SK-N-SH (cell line): ENCODE data around the gene COPS4. TPM values are rescaled to one million over a fixed set of nuclear protein-coding genes. Genes with fewer than 3 reads are reported as not detected.

Experiments
- CTCF ChIA-PET: fragments of 300-600, 350-600 bp; formaldehyde crosslinking; extraction: SDS; loops from one replicate; lab custom pipeline; 2021; lab: Yijun Ruan, JAX
- POLR2A ChIA-PET: fragments of 350-600 bp; sonication (Branson Sonifier 250); formaldehyde crosslinking; extraction: SDS; loops from one replicate; lab custom pipeline; 2020; ENCODE audit warnings: antibody characterized with exemption, inconsistent platforms; lab: Yijun Ruan, JAX
- DNase-seq: peaks from one replicate; pipeline ENCODE4 v3.0.0; 2012
- H2AFZ ChIP-seq: fragments of 200-600 bp; sonication (generic); 2 replicates; pipeline ENCODE4 v1.8.1; 2016; ENCODE audit warnings: antibody characterized with exemption, mild to moderate bottlenecking, low read depth
- H3F3A ChIP-seq: fragments of 200-600 bp; sonication (generic); replicated peaks from 2 replicates; pipeline ENCODE3; 2016; ENCODE audit warnings: antibody characterized with exemption, mild to moderate bottlenecking; ENCODE audit not compliant: insufficient read depth
- H3K27ac ChIP-seq, 2 experiments: fragments of 200-500 bp in 1 of 2; fragments of 200-600 bp in 1 of 2; sonication (Bioruptor generic) in 1 of 2; sonication (generic), shearing (Covaris generic) in 1 of 2; 2 replicates each; pipeline versions ENCODE4 v1.5.1 to v1.6.1; 2014 to 2016; ENCODE audit warnings: low read depth in 2 of 2, inconsistent platforms in 1 of 2, low read length in 1 of 2, mild to moderate bottlenecking in 1 of 2, mixed read lengths in 1 of 2
- H3K27me3 ChIP-seq: fragments of 200-600 bp; sonication (generic), shearing (Covaris generic); 2 replicates; pipeline ENCODE4 v1.6.1; 2016; ENCODE audit warnings: mixed run types; ENCODE audit not compliant: insufficient read depth
- H3K36me3 ChIP-seq, 2 experiments: fragments of 200-500 bp in 1 of 2; fragments of 200-600 bp in 1 of 2; sonication (Bioruptor generic) in 1 of 2; sonication (generic) in 1 of 2; replicated peaks in 1 of 2; 2 replicates each; pipeline versions ENCODE3 to v1.5.1; 2014 to 2016; ENCODE audit warnings: low read length in 1 of 2, mild to moderate bottlenecking in 1 of 2; ENCODE audit not compliant: insufficient read depth in 2 of 2, control insufficient read depth in 1 of 2
- H3K4me1 ChIP-seq, 2 experiments: fragments of 200-500 bp in 1 of 2; fragments of 200-600 bp in 1 of 2; sonication (Bioruptor generic) in 1 of 2; sonication (generic), shearing (Covaris generic) in 1 of 2; 2 replicates each; pipeline versions ENCODE4 v1.5.1 to v1.6.1; 2014 to 2016; ENCODE audit warnings: low read depth in 1 of 2, low read length in 1 of 2, mixed run types in 1 of 2; ENCODE audit not compliant: insufficient read depth in 2 of 2, control insufficient read depth in 1 of 2
- H3K4me2 ChIP-seq: fragments of 200-600 bp; sonication (generic), shearing (Covaris generic); 2 replicates; pipeline ENCODE4 v1.6.1; 2017; ENCODE audit warnings: mixed run types
- H3K4me3 ChIP-seq, 2 experiments: fragments of 200-500 bp in 1 of 2; fragments of 200-600 bp in 1 of 2; sonication (Bioruptor generic) in 1 of 2; sonication (generic), shearing (Covaris generic) in 1 of 2; 2 replicates each; pipeline versions ENCODE4 v1.5.1 to v1.8.1; 2014 to 2016; ENCODE audit warnings: low read depth in 2 of 2, inconsistent platforms in 1 of 2, low read length in 1 of 2, mild to moderate bottlenecking in 1 of 2, mixed read lengths in 1 of 2, moderate library complexity in 1 of 2
- H3K79me2 ChIP-seq: fragments of 200-600 bp; sonication (generic); 2 replicates; pipeline ENCODE4 v1.8.1; 2017; ENCODE audit warnings: mild to moderate bottlenecking; ENCODE audit not compliant: insufficient read depth
- H3K9ac ChIP-seq: fragments of 200-600 bp; sonication (generic); 2 replicates; pipeline ENCODE4 v1.6.1; 2017; ENCODE audit warnings: mixed run types
- H3K9me2 ChIP-seq: fragments of 200-600 bp; sonication (generic); 2 replicates; pipeline ENCODE4 v1.6.1; 2017; ENCODE audit warnings: mixed run types
- H3K9me3 ChIP-seq: fragments of 200-600 bp; sonication (generic); 2 replicates; pipeline ENCODE4 v1.6.1; 2017; ENCODE audit warnings: mixed run types, mild to moderate bottlenecking, moderate library complexity
- H4K20me1 ChIP-seq: fragments of 200-600 bp; sonication (generic); 2 replicates; pipeline ENCODE4 v1.6.1; 2017; ENCODE audit warnings: mild to moderate bottlenecking, mixed run types; ENCODE audit not compliant: insufficient read depth
- CHD2 ChIP-seq: fragments of 150-350 bp; IDR thresholded peaks from 2 replicates; pipeline ENCODE4 v1.6.1; 2018; ENCODE audit warnings: low read length; ENCODE audit not compliant: partially characterized antibody
- ELF1 ChIP-seq: IDR thresholded peaks from 2 replicates; pipeline ENCODE4 v1.4.0; 2012
- EP300 ChIP-seq, 2 experiments: IDR thresholded peaks; 2 replicates each; pipeline versions ENCODE4 v1.4.0 to v1.6.1; 2012; ENCODE audit warnings: borderline replicate concordance in 1 of 2, low read depth in 1 of 2, low read length in 1 of 2
- FOXM1 ChIP-seq: IDR thresholded peaks from 2 replicates; pipeline ENCODE4 v1.4.0; 2012; ENCODE audit warnings: low read depth, mild to moderate bottlenecking
- NFIC ChIP-seq: IDR thresholded peaks from 2 replicates; pipeline ENCODE4 v1.4.0; 2012; ENCODE audit warnings: borderline replicate concordance
- POLR2AphosphoS5 ChIP-seq: IDR thresholded peaks from 2 replicates; pipeline ENCODE4 v1.6.1; 2012; ENCODE audit warnings: low read depth, low read length
- RAD21 ChIP-seq: IDR thresholded peaks from 2 replicates; pipeline ENCODE4 v1.6.1; 2012; ENCODE audit warnings: mild to moderate bottlenecking, low read length
- RCOR1 ChIP-seq: fragments of 150-350 bp; IDR thresholded peaks from 2 replicates; pipeline ENCODE4 v1.6.1; 2017; ENCODE audit warnings: antibody characterized with exemption, low read length
- RFX5 ChIP-seq: IDR thresholded peaks from 2 replicates; pipeline ENCODE4 v1.6.1; 2012; ENCODE audit warnings: mild to moderate bottlenecking, improper control_type of control experiment, low read length
- RXRA ChIP-seq: IDR thresholded peaks from 2 replicates; pipeline ENCODE4 v1.4.0; 2012; ENCODE audit warnings: low read depth, mild to moderate bottlenecking, borderline replicate concordance
- SIN3A ChIP-seq: IDR thresholded peaks from 2 replicates; pipeline ENCODE4 v1.6.1; 2012; ENCODE audit warnings: low read depth, mild to moderate bottlenecking, low read length, moderate library complexity, borderline replicate concordance
- TAF1 ChIP-seq: IDR thresholded peaks from 2 replicates; pipeline ENCODE4 v1.6.1; 2012; ENCODE audit warnings: low read depth, mild to moderate bottlenecking, low read length, moderate library complexity, borderline replicate concordance
- TCF12 ChIP-seq: IDR thresholded peaks from 2 replicates; pipeline ENCODE4 v1.4.0; 2012
- TEAD4 ChIP-seq: IDR thresholded peaks from 2 replicates; pipeline ENCODE4 v1.4.0; 2012; ENCODE audit warnings: mild to moderate bottlenecking, borderline replicate concordance; ENCODE audit not compliant: insufficient read depth
- USF2 ChIP-seq: fragments of 150-350 bp; IDR thresholded peaks from 2 replicates; pipeline ENCODE4 v1.6.1; 2017; ENCODE audit warnings: antibody characterized with exemption, low read length, low read depth, borderline replicate concordance
- ZBTB33 ChIP-seq: IDR thresholded peaks from 2 replicates; pipeline ENCODE4 v1.4.0; 2012; ENCODE audit warnings: low read depth, borderline replicate concordance
- WGBS: methylation state at CpG from one replicate; pipeline ENCODE4 v1.1.6; 2017; ENCODE audit warnings: low lambda C conversion rate; 5-methylcytosine and 5-hydroxymethylcytosine counted together
- polyA plus RNA-seq, 3 experiments: library from polyadenylated mRNA; depleted of rRNA; stranded (reverse); fragments of >200 nt; gene quantifications; 2 replicates each; pipeline ENCODE4 v1.2.3, GENCODE V29; 2012
- TF ChIP-seq, protein P1 (sequence below): fragments of 150-350 bp; IDR thresholded peaks from 2 replicates; pipeline ENCODE4 v1.6.1; 2016; ENCODE audit warnings: mild to moderate bottlenecking, low read depth, low read length

The COPS4 gene
- polyA plus RNA-seq, 1 of the 3 experiments (the other 2 are of a cell fraction) = 33.9 TPM

- no peak overlapping the region for H3K27ac ChIP-seq
- CTCF ChIA-PET = interaction anchor here (1.0 to 2.3 kb wide), 2 partner anchors 17 to 19 kb away, joined by 4 to 10 read pairs; no protein-coding TSS in a partner anchor
- no peaks in the 10 kb centered on the region for H3F3A ChIP-seq
- no peaks in the 10 kb centered on the region for H3K36me3 ChIP-seq
- no peak overlapping the region for H3K9ac ChIP-seq
- no peak overlapping the region for H3K4me3 ChIP-seq
- H3K27me3 ChIP-seq = no peaks in the 10 kb centered on the region
- H4K20me1 ChIP-seq = no peaks in the 10 kb centered on the region
- TF ChIP-seq, protein P1, sequence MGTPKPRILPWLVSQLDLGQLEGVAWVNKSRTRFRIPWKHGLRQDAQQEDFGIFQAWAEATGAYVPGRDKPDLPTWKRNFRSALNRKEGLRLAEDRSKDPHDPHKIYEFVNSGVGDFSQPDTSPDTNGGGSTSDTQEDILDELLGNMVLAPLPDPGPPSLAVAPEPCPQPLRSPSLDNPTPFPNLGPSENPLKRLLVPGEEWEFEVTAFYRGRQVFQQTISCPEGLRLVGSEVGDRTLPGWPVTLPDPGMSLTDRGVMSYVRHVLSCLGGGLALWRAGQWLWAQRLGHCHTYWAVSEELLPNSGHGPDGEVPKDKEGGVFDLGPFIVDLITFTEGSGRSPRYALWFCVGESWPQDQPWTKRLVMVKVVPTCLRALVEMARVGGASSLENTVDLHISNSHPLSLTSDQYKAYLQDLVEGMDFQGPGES = no peak
- 0 out of 2 replicates have a peak, but pooled peaks have one; percentile 14 for TF ChIP-seq RAD21
- no peaks in the 10 kb centered on the region for H3K4me1 ChIP-seq
- no peak overlapping the region for H2AFZ ChIP-seq
- H3K9me3 ChIP-seq = no peaks in the 10 kb centered on the region
- DNase-seq = peak; percentile 21
- POLR2A ChIA-PET = no interaction called here
- no peaks in the 10 kb centered on the region for H3K9me2 ChIP-seq
- WGBS = 66% methylated on average over 6 of the region's 6 CpGs
- H3K4me2 ChIP-seq = no peak overlapping the region
- H3K79me2 ChIP-seq = no peaks in the 10 kb centered on the region
Observed at GRCh38 chr4:83093060-83093640, 58.2 kb downstream of the COPS4 start.

DNA sequence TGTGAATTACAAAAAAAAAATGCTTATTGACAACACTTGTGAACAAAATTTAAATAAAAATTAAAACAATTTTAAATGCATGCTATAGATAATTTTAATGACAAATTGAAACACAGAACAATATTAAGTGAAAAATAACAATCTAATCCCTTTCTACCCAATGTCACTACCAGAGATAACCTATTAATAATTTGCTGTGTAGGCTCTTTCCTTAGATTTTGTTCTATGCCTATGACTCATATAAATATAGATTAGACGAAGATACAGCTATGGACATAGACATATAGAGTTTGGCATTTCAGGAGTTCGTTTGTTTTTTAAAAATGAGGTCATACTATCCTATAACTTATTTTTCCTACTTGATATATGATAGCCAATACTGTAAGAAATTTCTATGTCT is 61.4 kb downstream of the COPS4 start:
- Histone ChIP-seq H3K27me3 (no peaks in the 10 kb centered on the region), H3F3A (no peaks in the 10 kb centered on the region), H3K4me3 (no peak overlapping the region), H3K4me1 (no peaks in the 10 kb centered on the region), H3K27ac (no peak overlapping the region), H3K4me2 (no peak overlapping the region), H2AFZ (no peak overlapping the region), H3K9me3 (no peaks in the 10 kb centered on the region), H3K9me2 (no peaks in the 10 kb centered on the region), H3K36me3 (no peaks in the 10 kb centered on the region), H4K20me1 (no peaks in the 10 kb centered on the region), H3K9ac (no peak overlapping the region), H3K79me2 (no peaks in the 10 kb centered on the region)
- POLR2A ChIA-PET = no interaction called here
- TF ChIP-seq RFX5 (no peak), ZBTB33 (no peak)
- CTCF ChIA-PET = interaction anchor here (1.4 to 2.9 kb wide), 2 partner anchors 14 to 21 kb away, joined by 6 to 12 read pairs; no protein-coding TSS in a partner anchor
- 43% methylated on average over 2 of the region's 2 CpGs for WGBS
- DNase-seq = no peak

GRCh38 chr4:83104991-83105390 is 70.0 kb downstream of the COPS4 start:
- Histone ChIP-seq H3K4me1 (no peaks in the 10 kb centered on the region; a peak in 1 of 4 replicates), H3K36me3 (no peaks in the 10 kb centered on the region), H2AFZ (no peak overlapping the region), H3K79me2 (no peaks in the 10 kb centered on the region), H3K4me3 (no peak overlapping the region), H3K9ac (no peak overlapping the region), H3K27me3 (no peaks in the 10 kb centered on the region), H3F3A (peaks cover 4% of the 10 kb centered on the region), H3K9me2 (no peaks in the 10 kb centered on the region), H3K27ac (no peak overlapping the region), H3K4me2 (no peak overlapping the region), H3K9me3 (no peaks in the 10 kb centered on the region), H4K20me1 (no peaks in the 10 kb centered on the region)
- CTCF ChIA-PET = no interaction called here
- no peak for DNase-seq
- WGBS = 79% methylated on average over 7 of the region's 7 CpGs
- POLR2A ChIA-PET = no interaction called here
- TF ChIP-seq, protein P1 = no peak
- no peak for TF ChIP-seq TEAD4
- TF ChIP-seq POLR2AphosphoS5 = no peak
- no peak for TF ChIP-seq RCOR1
- TF ChIP-seq FOXM1 = no peak
- TF ChIP-seq TCF12 = no peak
- no peak for TF ChIP-seq TAF1
- no peak for TF ChIP-seq NFIC
- no peak for TF ChIP-seq CHD2
- no peak for TF ChIP-seq RXRA
- TF ChIP-seq RFX5 = no peak
- no peak for TF ChIP-seq EP300 (IDR thresholded peaks at IDR 0.05; ENCODE audit: borderline replicate concordance in 1 of 2, low read depth in 1 of 2, low read length in 1 of 2)
- TF ChIP-seq SIN3A = no peak
- TF ChIP-seq ELF1 = no peak
- TF ChIP-seq USF2 = no peak
